GM12892 (cell line): ENCODE results near the gene KCNAB1.
"Not testable (repeated sequence)": the region's sequence is repeated elsewhere in the genome, so short reads cannot be mapped to it uniquely, and the experiment has no call there.

Experiments used
- DNase-seq: peaks from one replicate; pipeline ENCODE4 v3.0.0; 2011; ENCODE audit not compliant: insufficient read length
- FAIRE-seq: peaks from 2 replicates; lab custom pipeline; 2011; peaks lifted over from hg19 to GRCh38; lab: Jason Lieb, UNC
- POLR2A ChIP-seq: IDR thresholded peaks from 2 replicates; pipeline ENCODE4 v1.6.1; 2011; ENCODE audit warnings: low read depth, low read length, control low read depth
- POLR2AphosphoS5 ChIP-seq: IDR thresholded peaks from 2 replicates; pipeline ENCODE4 v1.6.1; 2011; ENCODE audit warnings: low read depth, low read length, control low read depth
- TAF1 ChIP-seq: IDR thresholded peaks from 2 replicates; pipeline ENCODE4 v1.6.1; 2011; ENCODE audit warnings: low read depth, mild to moderate bottlenecking, control low read depth, low read length, borderline replicate concordance

Gene KCNAB1

DNA sequence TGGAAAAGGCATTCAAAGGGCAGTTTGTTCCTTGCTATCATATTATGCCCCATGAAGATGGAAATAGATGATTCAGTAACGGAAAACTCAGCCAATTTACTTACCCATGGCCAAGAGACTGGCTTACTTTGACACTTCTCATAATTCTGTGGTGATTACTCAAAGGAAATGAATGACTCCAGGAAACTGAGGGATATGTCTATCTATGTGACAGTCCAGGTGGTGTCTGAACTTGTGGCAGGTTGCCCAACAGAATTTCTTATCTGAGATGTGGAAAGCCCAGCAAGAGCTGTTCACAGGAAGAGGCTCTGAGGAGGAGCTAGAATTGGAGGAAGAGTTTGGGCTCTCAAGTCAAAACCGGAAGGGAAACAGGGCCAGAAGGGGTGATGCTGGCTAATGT lies 91.2 kb downstream of the KCNAB1 start:
- DNase-seq (no peak), FAIRE-seq (no peak)
- TF ChIP-seq POLR2AphosphoS5 (no peak), TAF1 (no peak), POLR2A (no peak)

GRCh38 chr3:156214676-156215075 lies 94.3 kb downstream of the KCNAB1 start:
- FAIRE-seq (no peak), DNase-seq (no peak)
- TF ChIP-seq POLR2AphosphoS5 (no peak), TAF1 (no peak), POLR2A (no peak)

- FAIRE-seq, result no peak
- DNase-seq, result no peak
- TF ChIP-seq TAF1, result no peak
- TF ChIP-seq POLR2AphosphoS5, result no peak
- no peak for TF ChIP-seq POLR2A
These were observed 95.4 kb downstream of the KCNAB1 start for GRCh38 chr3:156215751-156216150.

- no peak for TF ChIP-seq TAF1
- TF ChIP-seq POLR2A, result no peak
- TF ChIP-seq POLR2AphosphoS5, result no peak
- no peak for FAIRE-seq
- no peak for DNase-seq
These were observed 95.8 kb downstream of the KCNAB1 start for GRCh38 chr3:156216216-156216615.

- FAIRE-seq, result no peak
- no peak for DNase-seq
These were observed 96.5 kb downstream of the KCNAB1 start for GRCh38 chr3:156216852-156217251.

DNA sequence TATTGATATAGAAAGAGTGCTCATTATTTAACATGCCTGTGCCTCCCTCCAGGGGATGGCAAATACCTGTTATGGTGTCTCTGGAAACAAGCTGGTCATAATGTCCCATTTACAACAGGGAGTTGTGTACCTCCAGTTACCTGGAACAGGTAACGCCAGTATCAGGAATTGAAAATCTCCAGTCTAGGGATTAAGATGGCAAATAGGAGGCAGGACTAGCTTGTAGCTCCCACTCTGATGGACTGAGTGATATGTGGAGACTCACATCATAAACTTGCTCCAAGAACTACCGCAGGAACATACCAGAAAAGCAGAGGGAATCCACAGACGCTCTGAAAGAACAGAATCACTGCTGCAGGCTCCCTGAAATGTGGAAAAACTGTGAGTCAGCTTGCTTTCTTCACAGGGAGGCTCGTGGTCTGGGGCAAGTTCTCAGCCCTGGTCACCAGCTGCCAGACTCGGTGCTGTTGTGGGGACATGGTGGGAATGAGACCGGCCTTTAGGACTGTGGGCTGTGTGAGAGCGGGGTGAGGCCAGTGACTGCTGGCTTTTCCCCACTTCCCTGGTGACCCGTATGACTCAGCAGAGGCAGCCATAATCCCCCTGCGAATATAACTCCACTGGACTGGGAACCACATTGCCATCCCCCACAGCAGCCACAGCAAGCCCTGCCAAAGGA lies 97.4 kb downstream of the KCNAB1 start:
- TF ChIP-seq POLR2AphosphoS5 (no peak), POLR2A (no peak), TAF1 (no peak)
- no peak for DNase-seq
- no peak for FAIRE-seq

More at GRCh38 chr3:156216852-156217251, 96.5 kb downstream of the KCNAB1 start:
- TF ChIP-seq POLR2AphosphoS5, result no peak
- no peak for TF ChIP-seq POLR2A
- no peak for TF ChIP-seq TAF1

DNA sequence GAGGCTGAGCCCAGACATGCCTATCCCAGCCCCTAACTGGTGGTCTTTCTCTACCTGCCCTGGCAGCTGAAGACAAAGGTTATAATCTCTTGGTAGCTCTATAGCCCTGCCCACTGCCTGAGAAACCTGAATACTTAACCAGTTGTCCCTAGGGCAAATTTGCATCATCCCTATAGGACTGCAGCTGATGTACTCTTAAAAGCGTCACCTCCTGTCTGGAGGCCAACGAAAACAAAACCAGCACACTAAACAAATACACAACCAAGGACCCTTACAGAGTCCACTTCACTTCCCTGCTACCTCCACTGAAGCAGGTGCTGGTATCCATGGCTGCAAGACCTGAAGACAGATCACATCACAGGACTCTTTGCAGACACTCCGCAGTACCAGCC lies 98.0 kb downstream of the KCNAB1 start:
- DNase-seq, result no peak
- TF ChIP-seq TAF1 (no peak), POLR2A (no peak), POLR2AphosphoS5 (no peak)
- FAIRE-seq, result no peak

GRCh38 chr3:156222381-156222780 lies 102.0 kb downstream of the KCNAB1 start:
- not testable (repeated sequence) for FAIRE-seq, DNase-seq

DNA sequence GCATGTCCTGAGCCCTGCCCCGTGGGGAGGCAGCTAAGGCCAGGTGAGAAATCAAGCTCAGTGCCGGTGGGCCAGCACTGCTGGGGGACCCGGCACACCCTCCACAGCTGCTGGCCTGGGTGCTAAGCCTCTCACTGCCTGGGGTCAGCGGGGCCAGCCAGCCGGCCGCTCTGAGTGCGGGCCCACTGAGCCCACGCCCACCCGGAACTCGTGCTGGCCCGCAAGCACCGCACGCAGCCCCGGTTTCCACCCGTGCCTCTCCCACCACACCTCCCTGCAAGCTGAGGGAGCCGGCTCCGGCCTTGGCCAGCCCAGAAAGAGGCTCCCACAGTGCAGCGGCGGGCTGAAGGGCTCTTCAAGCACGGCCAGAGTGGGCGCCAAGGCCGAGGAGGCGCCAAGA lies 103.7 kb downstream of the KCNAB1 start:
- not testable (repeated sequence) for DNase-seq, FAIRE-seq

GRCh38 chr3:156226676-156227420 lies 106.5 kb downstream of the KCNAB1 start:
- FAIRE-seq, result no peak
- no peak for DNase-seq
- TF ChIP-seq TAF1 (no peak), POLR2AphosphoS5 (no peak), POLR2A (no peak)

DNA sequence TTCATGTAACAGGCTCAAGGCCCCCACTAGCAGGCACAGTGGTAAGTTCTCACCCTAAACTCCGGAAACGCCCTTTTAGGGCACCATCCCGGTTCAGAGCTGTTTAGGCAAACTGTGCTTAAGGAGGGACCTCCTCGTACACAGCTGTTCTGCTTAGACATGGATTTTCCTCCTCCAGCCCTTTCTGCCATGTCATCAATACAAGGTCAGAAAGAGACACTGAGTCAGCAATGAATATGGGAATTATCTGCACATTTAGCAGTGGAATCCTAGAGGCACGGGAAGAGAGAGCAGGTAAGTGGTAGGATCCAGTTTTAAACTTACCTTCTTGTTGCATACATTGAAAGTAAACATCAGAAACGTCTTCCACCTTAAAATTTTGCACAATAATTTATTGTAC lies 107.3 kb downstream of the KCNAB1 start:
- no peak for DNase-seq
- TF ChIP-seq POLR2A, result no peak
- TF ChIP-seq TAF1, result no peak
- TF ChIP-seq POLR2AphosphoS5, result no peak
- no peak for FAIRE-seq

- DNase-seq, result no peak
- TF ChIP-seq POLR2AphosphoS5, result no peak
- no peak for TF ChIP-seq TAF1
- no peak for TF ChIP-seq POLR2A
- FAIRE-seq, result no peak
These were observed 110.0 kb downstream of the KCNAB1 start for GRCh38 chr3:156230278-156230900.

GRCh38 chr3:156231221-156231620 lies 110.8 kb downstream of the KCNAB1 start:
- not testable (repeated sequence) for FAIRE-seq

More at GRCh38 chr3:156231221-156231620, 110.8 kb downstream of the KCNAB1 start:
- not testable (repeated sequence) for DNase-seq
